ENCODE measurements around the gene BRK1.

BRK1 gene

GRCh38 chr3:10093678-10094077 lies 21.8 kb upstream of the BRK1 start:
- no peak overlapping the region for H3K4me3 ChIP-seq (ENCODE audit: low read length)
- DNase-seq (ENCODE audit: low read depth), result no peak
- no peak for TF ChIP-seq CTCF (conservative IDR thresholded peaks at IDR 0.05; ENCODE audit: low read depth, low read length)

DNA sequence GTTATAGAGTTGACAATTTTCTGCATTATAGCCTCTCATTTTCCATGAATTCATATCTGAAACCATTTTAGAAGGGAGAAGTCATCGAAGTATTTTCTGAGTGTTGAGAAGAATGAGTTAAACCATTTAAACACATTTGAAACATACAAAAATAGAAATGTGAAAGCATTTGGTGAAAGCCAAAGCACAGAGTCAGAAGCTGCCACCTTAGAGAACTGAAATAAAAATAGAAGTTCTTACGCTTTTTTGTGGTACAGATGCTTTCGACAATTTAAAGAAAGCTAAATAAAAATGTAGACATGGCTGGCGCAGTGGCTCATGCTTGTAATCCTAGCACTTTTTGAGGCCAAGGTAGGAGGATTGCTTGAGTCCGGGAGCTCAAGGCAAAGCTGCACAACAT lies 16.4 kb upstream of the BRK1 start:
- TF ChIP-seq CTCF (conservative IDR thresholded peaks at IDR 0.05; ENCODE audit: low read depth, low read length), result no peak
- no peak overlapping the region for H3K4me3 ChIP-seq (ENCODE audit: low read length)
- no peak for DNase-seq (ENCODE audit: low read depth)

GRCh38 chr3:10106919-10107318 lies 8.6 kb upstream of the BRK1 start:
- TF ChIP-seq CTCF (conservative IDR thresholded peaks at IDR 0.05; ENCODE audit: low read depth, low read length), result no peak
- H3K4me3 ChIP-seq (ENCODE audit: low read length), result no peak overlapping the region
- DNase-seq (ENCODE audit: low read depth), result no peak

GRCh38 chr3:10108091-10108490 lies 7.4 kb upstream of the BRK1 start, which contains the start of gene FANCD2OS:
Gene FANCD2OS, minus strand, starts transcription at chr3:10108255. Its CDS starts 3,481 bp downstream, at chr3:10104774.
- no peak for TF ChIP-seq CTCF (conservative IDR thresholded peaks at IDR 0.05; ENCODE audit: low read depth, low read length)
- no peak for DNase-seq (ENCODE audit: low read depth)
- no peak within 1 kb of the TSS for H3K4me3 ChIP-seq (ENCODE audit: low read length)

DNA sequence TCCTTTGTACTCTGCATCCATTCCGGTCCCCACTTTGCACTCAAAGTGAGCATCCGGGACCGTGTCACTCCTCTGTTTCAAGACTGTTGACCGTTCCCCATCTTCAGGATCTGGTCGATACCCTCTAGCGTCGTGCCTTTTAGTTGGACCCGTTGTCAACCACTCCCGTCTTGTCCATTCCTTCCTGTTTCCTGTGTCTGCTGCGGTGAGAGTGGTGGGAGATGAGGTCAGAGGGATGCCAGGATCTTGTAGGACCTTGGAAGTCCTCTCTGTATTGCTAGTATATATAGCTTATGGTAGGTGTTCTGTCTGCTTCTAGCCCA lies 624 bp downstream of the BRK1 start:
- DNase-seq (ENCODE audit: low read depth), result no peak

GRCh38 chr3:10116928-10117327 lies 1.5 kb downstream of the BRK1 start:
- H3K4me3 ChIP-seq (ENCODE audit: low read length), result no peak overlapping the region
- TF ChIP-seq CTCF (conservative IDR thresholded peaks at IDR 0.05; ENCODE audit: low read depth, low read length), result no peak
- no peak for DNase-seq (ENCODE audit: low read depth)

More for the DNA sequence above, 624 bp downstream of the BRK1 start:
- peak overlapping the region; percentile 99 for H3K4me3 ChIP-seq (ENCODE audit: low read length)
- no peak for TF ChIP-seq CTCF (conservative IDR thresholded peaks at IDR 0.05; ENCODE audit: low read depth, low read length)

- no peak for DNase-seq (ENCODE audit: low read depth)
- TF ChIP-seq CTCF (conservative IDR thresholded peaks at IDR 0.05; ENCODE audit: low read depth, low read length), result no peak
- no peak overlapping the region for H3K4me3 ChIP-seq (ENCODE audit: low read length)
These were observed 3.9 kb downstream of the BRK1 start for GRCh38 chr3:10119376-10119775.
